GM23338 (cell line): Measurements from ENCODE around the gene ICAM2. TPM values are rescaled to one million over a fixed set of nuclear protein-coding genes. Genes with fewer than 3 reads are reported as not detected.

Experiments used
- ATAC-seq: fragments of 200-7000 bp; cut with Tn5 transposase; 3 replicates; pipeline ENCODE4 v1.9.1; 2020
- DNase-seq: peaks from one replicate; pipeline ENCODE4 v3.0.0-alpha.2; 2015; ENCODE audit warnings: low spot score
- H2AFZ ChIP-seq: fragments of 200-600 bp; sonication (generic); 2 replicates; pipeline ENCODE4 v1.8.0; 2016; ENCODE audit warnings: antibody characterized with exemption, mild to moderate bottlenecking, moderate library complexity
- H3F3A ChIP-seq: fragments of 200-600 bp; sonication (generic); replicated peaks from 2 replicates; pipeline ENCODE4 v1.8.0; 2017; ENCODE audit warnings: antibody characterized with exemption, mixed run types, low read depth
- H3K27ac ChIP-seq: fragments of 200-600 bp; sonication (generic); 2 replicates; pipeline ENCODE4 v1.6.1; 2016; ENCODE audit warnings: low read depth
- H3K27me3 ChIP-seq: fragments of 200-600 bp; sonication (generic); 2 replicates; pipeline ENCODE4 v1.8.0; 2016; ENCODE audit warnings: mild to moderate bottlenecking, mixed run types, moderate library complexity; ENCODE audit not compliant: insufficient read depth
- H3K36me3 ChIP-seq: fragments of 200-600 bp; sonication (generic); 2 replicates; pipeline ENCODE4 v1.8.0; 2016; ENCODE audit warnings: mild to moderate bottlenecking; ENCODE audit not compliant: insufficient read depth
- H3K4me1 ChIP-seq: fragments of 200-600 bp; sonication (generic); 2 replicates; pipeline ENCODE4 v1.8.0; 2016; ENCODE audit warnings: mild to moderate bottlenecking, moderate library complexity; ENCODE audit not compliant: insufficient read depth
- H3K4me2 ChIP-seq: fragments of 200-600 bp; sonication (generic); 2 replicates; pipeline ENCODE4 v1.7.1; 2017; ENCODE audit warnings: mixed run types
- H3K4me3 ChIP-seq: fragments of 200-600 bp; sonication (generic); 2 replicates; pipeline ENCODE4 v1.6.1; 2016; ENCODE audit warnings: mixed run types
- H3K79me2 ChIP-seq: fragments of 200-600 bp; sonication (generic); replicated peaks from 2 replicates; pipeline ENCODE4 v1.8.0; 2017; ENCODE audit warnings: mild to moderate bottlenecking; ENCODE audit not compliant: insufficient read depth
- H3K9me2 ChIP-seq: fragments of 200-600 bp; sonication (generic); 2 replicates; pipeline ENCODE4 v1.8.0; 2017; ENCODE audit not compliant: insufficient read depth
- H4K20me1 ChIP-seq: fragments of 200-600 bp; sonication (generic); replicated peaks from 2 replicates; pipeline ENCODE4 v1.8.0; 2017; ENCODE audit warnings: mild to moderate bottlenecking; ENCODE audit not compliant: insufficient read depth
- H3K27ac Mint-ChIP-seq: 2 replicates; pipeline ENCODE4 v1.8.0; 2020; ENCODE audit warnings: inconsistent platforms, mild to moderate bottlenecking, moderate library complexity, mixed read lengths
- H3K27me3 Mint-ChIP-seq: 3 replicates; pipeline ENCODE4 v1.8.0; 2022; ENCODE audit warnings: low read depth, mild to moderate bottlenecking, moderate library complexity, mixed read lengths, inconsistent platforms; ENCODE audit not compliant: insufficient read depth, poor library complexity
- H3K36me3 Mint-ChIP-seq: 3 replicates; pipeline ENCODE4 v1.8.0; 2021; ENCODE audit warnings: low read depth, mild to moderate bottlenecking, inconsistent platforms, moderate library complexity, mixed read lengths
- H3K4me1 Mint-ChIP-seq: 3 replicates; pipeline ENCODE4 v1.8.0; 2020; ENCODE audit warnings: mild to moderate bottlenecking, inconsistent platforms, mixed read lengths
- H3K4me3 Mint-ChIP-seq: 3 replicates; pipeline ENCODE4 v1.8.0; 2021; ENCODE audit warnings: moderate library complexity, mild to moderate bottlenecking, inconsistent platforms, mixed read lengths
- H3K9me3 Mint-ChIP-seq: 3 replicates; pipeline ENCODE4 v1.8.0; 2020; ENCODE audit warnings: moderate library complexity, mild to moderate bottlenecking, inconsistent platforms, mixed read lengths
- CREB1 ChIP-seq: fragments of 250-450 bp; sonication (Bioruptor Pico); IDR thresholded peaks from 2 replicates; pipeline ENCODE4 v1.5.0; 2020; ENCODE audit warnings: low read depth, mild to moderate bottlenecking, moderate library complexity
- CTCF ChIP-seq, 2 experiments: fragments of 200-600 bp in 1 of 2; sonication (generic) in 1 of 2; conservative IDR thresholded peaks; 2 replicates each; pipeline versions ENCODE4 v1.5.1 to v1.6.1; 2016 to 2017; ENCODE audit warnings: antibody characterized with exemption in 2 of 2, low read depth in 2 of 2, mild to moderate bottlenecking in 2 of 2, moderate library complexity in 1 of 2
- EZH2phosphoT487 ChIP-seq: fragments of 200-600 bp; sonication (generic); IDR thresholded peaks from one replicate; pipeline ENCODE4 v1.8.1; 2018; ENCODE audit warnings: antibody characterized with exemption; ENCODE audit not compliant: unreplicated experiment
- JUNB ChIP-seq: IDR thresholded peaks from one replicate; pipeline ENCODE4 v1.6.1; 2016; ENCODE audit warnings: antibody characterized with exemption; ENCODE audit not compliant: unreplicated experiment
- STAT1 ChIP-seq: IDR thresholded peaks from one replicate; pipeline ENCODE4 v1.6.1; 2016; ENCODE audit warnings: antibody characterized with exemption; ENCODE audit not compliant: unreplicated experiment
- ZNF331 ChIP-seq: fragments of 250-450 bp; sonication (Bioruptor Pico); IDR thresholded peaks from 2 replicates; pipeline ENCODE4 v1.5.0; 2020; ENCODE audit warnings: low read depth, mild to moderate bottlenecking, moderate library complexity
- ZNF462 ChIP-seq: fragments of 250-450 bp; sonication (Bioruptor Pico); IDR thresholded peaks from 2 replicates; pipeline ENCODE4 v1.5.0; 2020; ENCODE audit warnings: mild to moderate bottlenecking, moderate library complexity
- polyA plus RNA-seq: library from polyadenylated mRNA; unstranded; fragments of >200 nt; fragmentation: Nextera tagmentation; extraction: Ambion mirVana; gene quantifications from 2 replicates; pipeline ENCODE4 v1.2.1, GENCODE V29; 2016
- total RNA-seq: library from RNA; depleted of rRNA; stranded (reverse); fragments of >200 nt; shearing (Covaris generic); gene quantifications from 2 replicates; pipeline ENCODE4 v1.2.3, GENCODE V29; 2014

Gene ICAM2
- total and polyA plus RNA-seq, 2 experiments from 2014 or later = 0.31 to 0.86 TPM

- no peak overlapping the region; the same call in 1 of the 2 replicates for H3K4me2 ChIP-seq
- no peaks in the 10 kb centered on the region for H3K79me2 ChIP-seq
These were observed 43.4 kb upstream of the ICAM2 start for GRCh38 chr17:64063766-64064224.

GRCh38 chr17:64063088-64063487 lies 42.7 kb upstream of the ICAM2 start:
- H3K9me2 ChIP-seq = no peaks in the 10 kb centered on the region
- no peak for ATAC-seq
- H3K27me3 Mint-ChIP-seq = peaks cover 6% of the 10 kb centered on the region
- peaks cover 15% of the 10 kb centered on the region for H3K4me1 Mint-ChIP-seq
- H2AFZ ChIP-seq = no peak overlapping the region
- H3F3A ChIP-seq = 0 out of 2 replicates have a peak, but pooled peaks cover 3% of the 10 kb centered on the region
- no peak for DNase-seq
- no peaks in the 10 kb centered on the region for H4K20me1 ChIP-seq
- H3K27ac ChIP-seq = no peak overlapping the region
- peaks cover 8% of the 10 kb centered on the region; the same call in 2 of the 3 replicates for H3K36me3 Mint-ChIP-seq
- no peak overlapping the region for H3K27ac Mint-ChIP-seq
- no peak overlapping the region for H3K4me2 ChIP-seq
- H3K79me2 ChIP-seq = no peaks in the 10 kb centered on the region
- H3K36me3 ChIP-seq = no peaks in the 10 kb centered on the region
- no peaks in the 10 kb centered on the region; the same call in 2 of the 3 replicates for H3K9me3 Mint-ChIP-seq
- H3K4me3 Mint-ChIP-seq = no peak overlapping the region
- H3K4me1 ChIP-seq = no peaks in the 10 kb centered on the region
- H3K4me3 ChIP-seq = no peak overlapping the region
- H3K27me3 ChIP-seq = no peaks in the 10 kb centered on the region
- TF ChIP-seq CREB1 (CRISPR knock-in tag) (no peak), JUNB (no peak), STAT1 (no peak), ZNF462 (CRISPR knock-in tag) (no peak)

More at GRCh38 chr17:64063766-64064224, 43.4 kb upstream of the ICAM2 start:
- H3K4me3 Mint-ChIP-seq = peak overlapping the region; percentile 60; the same call in 2 of the 3 replicates
- peak; percentile 68; the same call in 1 of the 2 replicates for TF ChIP-seq CREB1 (CRISPR knock-in tag)
- no peak for TF ChIP-seq ZNF331 (CRISPR knock-in tag)
- no peak for TF ChIP-seq EZH2phosphoT487
- TF ChIP-seq CTCF (conservative IDR thresholded peaks at IDR 0.05; ENCODE audit: low read depth in 2 of 2) = peak; percentile 70 to 93
- Histone ChIP-seq H2AFZ (peak overlapping the region; percentile 74; the same call in 1 of the 2 replicates), H3F3A (0 out of 2 replicates have a peak, but pooled peaks cover 3% of the 10 kb centered on the region), H3K36me3 (no peaks in the 10 kb centered on the region), H3K9me2 (no peaks in the 10 kb centered on the region), H3K4me3 (0 out of 2 replicates have a peak overlapping the region, but pooled peaks have one; percentile 23), H4K20me1 (no peaks in the 10 kb centered on the region), H3K27ac (peak overlapping the region; percentile 26; the same call in 1 of the 2 replicates), H3K4me1 (no peaks in the 10 kb centered on the region), H3K27me3 (no peaks in the 10 kb centered on the region)
- DNase-seq (peak; percentile 86), ATAC-seq (peak; percentile 100)
- H3K9me3 Mint-ChIP-seq = peaks cover 4% of the 10 kb centered on the region
- H3K36me3 Mint-ChIP-seq = peaks cover 14% of the 10 kb centered on the region
- peaks cover 6% of the 10 kb centered on the region for H3K27me3 Mint-ChIP-seq
- H3K4me1 Mint-ChIP-seq = peaks cover 15% of the 10 kb centered on the region
- 0 out of 2 replicates have a peak overlapping the region, but pooled peaks have one; percentile 49 for H3K27ac Mint-ChIP-seq
